Measurements from ENCODE around the gene TMEM98. TPM values are rescaled to one million over a fixed set of nuclear protein-coding genes. Genes with fewer than 3 reads are reported as not detected.

The TMEM98 gene
- total and polyA plus RNA-seq, 2 of the 4 experiments (the other 2 are of a cell fraction) = 173 to 195 TPM

DNA sequence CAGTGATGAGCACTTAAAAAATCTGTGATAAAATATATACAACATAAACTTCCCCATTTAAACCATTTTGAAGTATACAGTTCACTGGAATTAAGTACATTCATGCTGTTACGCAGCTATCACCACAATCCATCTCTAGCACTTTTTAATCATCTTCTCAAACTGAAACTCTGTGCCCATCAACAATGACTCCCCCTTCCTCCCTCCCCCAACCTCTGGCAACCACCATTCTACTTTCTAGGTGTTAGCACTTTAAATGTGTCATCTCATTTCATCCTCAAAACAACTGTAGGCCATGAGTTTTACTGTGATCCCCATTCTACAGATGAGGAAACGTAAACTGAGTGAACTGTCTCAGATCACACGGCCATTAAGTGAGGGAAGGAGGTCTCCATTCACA lies 13.8 kb upstream of the TMEM98 start:
- no peaks in the 10 kb centered on the region for H4K20me1 ChIP-seq (ENCODE audit: insufficient read depth, low read length)
- DNase-seq = no peak
- BruUV-seq (replicated peaks) = no TSS peak
- no peak overlapping the region for H2BK5ac ChIP-seq (ENCODE audit: low read depth, low read length, poor library complexity, severe bottlenecking)
- ChIA-PET POLR2A (ENCODE audit: unreplicated experiment) (no interaction called here), CTCF (interaction anchor here (0.6 to 1.0 kb wide), 2 partner anchors 32 to 37 kb away, joined by 3 read pairs; no protein-coding TSS in a partner anchor)
- H4K8ac ChIP-seq (ENCODE audit: low read depth in 2 of 2, low read length in 2 of 2) = no peak overlapping the region
- H3K9me1 ChIP-seq (ENCODE audit: insufficient read depth, low read length) = no peaks in the 10 kb centered on the region; the same call in 1 of the 2 replicates
- TF ChIP-seq RAD21 (IDR thresholded peaks at IDR 0.05; ENCODE audit: low read length) = no peak
- H2BK20ac ChIP-seq (ENCODE audit: low read depth, low read length) = no peak overlapping the region
- no peak overlapping the region for H4K5ac ChIP-seq (ENCODE audit: low read depth, low read length)
- no peak overlapping the region for H3K18ac ChIP-seq (ENCODE audit: low read depth, low read length)
- no peak overlapping the region for H3K4me2 ChIP-seq (ENCODE audit: low read depth, low read length)
- H3K79me1 ChIP-seq (ENCODE audit: low read depth in 1 of 2, low read length in 2 of 2) = no peaks in the 10 kb centered on the region
- no peak overlapping the region for H2AFZ ChIP-seq (replicated peaks; ENCODE audit: low read length, poor library complexity)
- no peak overlapping the region for H3K27ac ChIP-seq (ENCODE audit: insufficient read depth, low read length)
- no peak for ATAC-seq (ENCODE audit: low read depth)
- H3K56ac ChIP-seq (ENCODE audit: extremely low read depth, insufficient read depth, low read length) = no peak overlapping the region
- H3K14ac ChIP-seq (replicated peaks; ENCODE audit: low read depth, low read length) = no peak overlapping the region
- no peak overlapping the region for H2AK5ac ChIP-seq (ENCODE audit: low read depth, low read length)
- H3K23ac ChIP-seq (ENCODE audit: low read depth, low read length) = no peak overlapping the region
- peaks cover 5% of the 10 kb centered on the region; the same call in 1 of the 2 replicates for H3K27me3 ChIP-seq (ENCODE audit: control insufficient read depth, insufficient read depth, low read length)
- no peak overlapping the region for H2BK120ac ChIP-seq (ENCODE audit: low read depth, low read length)
- H2AK9ac ChIP-seq (replicated peaks; ENCODE audit: low read depth, low read length, poor library complexity) = no peak overlapping the region
- no peaks in the 10 kb centered on the region for H3K9me3 ChIP-seq (ENCODE audit: control insufficient read depth, insufficient read depth, low read length)
- H4K91ac ChIP-seq (ENCODE audit: insufficient read depth, low read depth, low read length) = no peak overlapping the region
- no peak overlapping the region for H3K4me3 ChIP-seq (ENCODE audit: insufficient read depth, low read depth, low read length)
- H3K4me1 ChIP-seq (ENCODE audit: control insufficient read depth, insufficient read depth, low read length) = peaks cover 2% of the 10 kb centered on the region; the same call in 1 of the 2 replicates
- H2BK15ac ChIP-seq (ENCODE audit: low read depth, low read length) = no peak overlapping the region
- WGBS, 2 experiments (ENCODE audit: extremely low coverage in 2 of 2, insufficient read length in 1 of 2) = 90% methylated on average over 1 of the region's 3 CpGs; no CpG with 5 or more reads in 1 of the 2 experiments
- intact Hi-C loops (cut with micrococcal nuclease) = no loop called here
- no peak overlapping the region for H3K9ac ChIP-seq (ENCODE audit: low read depth, low read length)
- dilution Hi-C loops (cut with HindIII; ENCODE audit: low sequenced_read_pairs, unreplicated experiment) = no loop called here
- in situ Hi-C loops (cut with MboI; ENCODE audit: low sequenced_read_pairs) = loop anchor here (25.0 kb wide), 1 partner anchor 127 kb away; no protein-coding TSS in a partner anchor
- no peaks in the 10 kb centered on the region for H3K36me3 ChIP-seq (ENCODE audit: control insufficient read depth, insufficient read depth, low read length)
- H3K4ac ChIP-seq (ENCODE audit: low read depth, low read length) = no peak overlapping the region

Data from IMR-90 (cell line).